NCI-H748 treated with DMSO at 0.1 percent for 48 hours (cell line): Measurements from ENCODE around the gene ZNF22.

ENCODE experiments used
- DNase-seq: peaks from one replicate; lab custom pipeline; 2025; lab: John Stamatoyannopoulos, UW

ZNF22 gene

GRCh38 chr10:45015590-45015989 lies 14.9 kb downstream of the ZNF22 start:
- no peak for DNase-seq

- no peak for DNase-seq
Measured at GRCh38 chr10:45023426-45023825, 22.7 kb downstream of the ZNF22 start.

- no peak for DNase-seq
Measured at GRCh38 chr10:45034301-45034700, 33.6 kb downstream of the ZNF22 start.

- DNase-seq: no peak
Measured at GRCh38 chr10:45035673-45036072, 35.0 kb downstream of the ZNF22 start.

GRCh38 chr10:45040921-45041542 lies 40.3 kb downstream of the ZNF22 start:
- DNase-seq: no peak

- DNase-seq: no peak
Measured at GRCh38 chr10:45044290-45044689, 43.6 kb downstream of the ZNF22 start.

- DNase-seq: no peak
Measured at GRCh38 chr10:45050551-45051235, 50.0 kb downstream of the ZNF22 start.

- DNase-seq: no peak
Measured at GRCh38 chr10:45052700-45053099, 52.0 kb downstream of the ZNF22 start.

GRCh38 chr10:45053569-45054100 lies 52.9 kb downstream of the ZNF22 start:
- no peak for DNase-seq
